GM23338 (cell line): ENCODE measurements around the gene CEP170B. TPM values are rescaled to one million over a fixed set of nuclear protein-coding genes. Genes with fewer than 3 reads are reported as not detected.

Experiments used
- ATAC-seq: fragments of 200-7000 bp; cut with Tn5 transposase; 3 replicates; pipeline ENCODE4 v1.9.1; 2020
- DNase-seq: peaks from one replicate; pipeline ENCODE4 v3.0.0-alpha.2; 2015; ENCODE audit warnings: low spot score
- H2AFZ ChIP-seq: fragments of 200-600 bp; sonication (generic); 2 replicates; pipeline ENCODE4 v1.8.0; 2016; ENCODE audit warnings: antibody characterized with exemption, mild to moderate bottlenecking, moderate library complexity
- H3F3A ChIP-seq: fragments of 200-600 bp; sonication (generic); replicated peaks from 2 replicates; pipeline ENCODE4 v1.8.0; 2017; ENCODE audit warnings: antibody characterized with exemption, mixed run types, low read depth
- H3K27ac ChIP-seq: fragments of 200-600 bp; sonication (generic); 2 replicates; pipeline ENCODE4 v1.6.1; 2016; ENCODE audit warnings: low read depth
- H3K27me3 ChIP-seq: fragments of 200-600 bp; sonication (generic); 2 replicates; pipeline ENCODE4 v1.8.0; 2016; ENCODE audit warnings: mild to moderate bottlenecking, mixed run types, moderate library complexity; ENCODE audit not compliant: insufficient read depth
- H3K36me3 ChIP-seq: fragments of 200-600 bp; sonication (generic); 2 replicates; pipeline ENCODE4 v1.8.0; 2016; ENCODE audit warnings: mild to moderate bottlenecking; ENCODE audit not compliant: insufficient read depth
- H3K4me1 ChIP-seq: fragments of 200-600 bp; sonication (generic); 2 replicates; pipeline ENCODE4 v1.8.0; 2016; ENCODE audit warnings: mild to moderate bottlenecking, moderate library complexity; ENCODE audit not compliant: insufficient read depth
- H3K4me2 ChIP-seq: fragments of 200-600 bp; sonication (generic); 2 replicates; pipeline ENCODE4 v1.7.1; 2017; ENCODE audit warnings: mixed run types
- H3K4me3 ChIP-seq: fragments of 200-600 bp; sonication (generic); 2 replicates; pipeline ENCODE4 v1.6.1; 2016; ENCODE audit warnings: mixed run types
- H3K79me2 ChIP-seq: fragments of 200-600 bp; sonication (generic); replicated peaks from 2 replicates; pipeline ENCODE4 v1.8.0; 2017; ENCODE audit warnings: mild to moderate bottlenecking; ENCODE audit not compliant: insufficient read depth
- H3K9me2 ChIP-seq: fragments of 200-600 bp; sonication (generic); 2 replicates; pipeline ENCODE4 v1.8.0; 2017; ENCODE audit not compliant: insufficient read depth
- H4K20me1 ChIP-seq: fragments of 200-600 bp; sonication (generic); replicated peaks from 2 replicates; pipeline ENCODE4 v1.8.0; 2017; ENCODE audit warnings: mild to moderate bottlenecking; ENCODE audit not compliant: insufficient read depth
- H3K27ac Mint-ChIP-seq: 2 replicates; pipeline ENCODE4 v1.8.0; 2020; ENCODE audit warnings: inconsistent platforms, mild to moderate bottlenecking, moderate library complexity, mixed read lengths
- H3K27me3 Mint-ChIP-seq: 3 replicates; pipeline ENCODE4 v1.8.0; 2022; ENCODE audit warnings: low read depth, mild to moderate bottlenecking, moderate library complexity, mixed read lengths, inconsistent platforms; ENCODE audit not compliant: insufficient read depth, poor library complexity
- H3K36me3 Mint-ChIP-seq: 3 replicates; pipeline ENCODE4 v1.8.0; 2021; ENCODE audit warnings: low read depth, mild to moderate bottlenecking, inconsistent platforms, moderate library complexity, mixed read lengths
- H3K4me1 Mint-ChIP-seq: 3 replicates; pipeline ENCODE4 v1.8.0; 2020; ENCODE audit warnings: mild to moderate bottlenecking, inconsistent platforms, mixed read lengths
- H3K4me3 Mint-ChIP-seq: 3 replicates; pipeline ENCODE4 v1.8.0; 2021; ENCODE audit warnings: moderate library complexity, mild to moderate bottlenecking, inconsistent platforms, mixed read lengths
- H3K9me3 Mint-ChIP-seq: 3 replicates; pipeline ENCODE4 v1.8.0; 2020; ENCODE audit warnings: moderate library complexity, mild to moderate bottlenecking, inconsistent platforms, mixed read lengths
- CREB1 ChIP-seq: fragments of 250-450 bp; sonication (Bioruptor Pico); IDR thresholded peaks from 2 replicates; pipeline ENCODE4 v1.5.0; 2020; ENCODE audit warnings: low read depth, mild to moderate bottlenecking, moderate library complexity
- EZH2 ChIP-seq: fragments of 200-600 bp; sonication (generic); IDR thresholded peaks from one replicate; pipeline ENCODE4 v1.8.0; 2017; ENCODE audit warnings: antibody characterized with exemption, mild to moderate bottlenecking, low read depth; ENCODE audit not compliant: unreplicated experiment
- EZH2phosphoT487 ChIP-seq: fragments of 200-600 bp; sonication (generic); IDR thresholded peaks from one replicate; pipeline ENCODE4 v1.8.1; 2018; ENCODE audit warnings: antibody characterized with exemption; ENCODE audit not compliant: unreplicated experiment
- JUNB ChIP-seq: IDR thresholded peaks from one replicate; pipeline ENCODE4 v1.6.1; 2016; ENCODE audit warnings: antibody characterized with exemption; ENCODE audit not compliant: unreplicated experiment
- NANOG ChIP-seq: IDR thresholded peaks from 2 replicates; pipeline ENCODE4 v1.6.1; 2016; ENCODE audit warnings: antibody characterized with exemption, borderline replicate concordance
- STAT1 ChIP-seq: IDR thresholded peaks from one replicate; pipeline ENCODE4 v1.6.1; 2016; ENCODE audit warnings: antibody characterized with exemption; ENCODE audit not compliant: unreplicated experiment
- ZNF331 ChIP-seq: fragments of 250-450 bp; sonication (Bioruptor Pico); IDR thresholded peaks from 2 replicates; pipeline ENCODE4 v1.5.0; 2020; ENCODE audit warnings: low read depth, mild to moderate bottlenecking, moderate library complexity
- ZNF462 ChIP-seq: fragments of 250-450 bp; sonication (Bioruptor Pico); IDR thresholded peaks from 2 replicates; pipeline ENCODE4 v1.5.0; 2020; ENCODE audit warnings: mild to moderate bottlenecking, moderate library complexity
- polyA plus RNA-seq: library from polyadenylated mRNA; unstranded; fragments of >200 nt; fragmentation: Nextera tagmentation; extraction: Ambion mirVana; gene quantifications from 2 replicates; pipeline ENCODE4 v1.2.1, GENCODE V29; 2016
- total RNA-seq: library from RNA; depleted of rRNA; stranded (reverse); fragments of >200 nt; shearing (Covaris generic); gene quantifications from 2 replicates; pipeline ENCODE4 v1.2.3, GENCODE V29; 2014
- TF ChIP-seq, protein P1 (sequence below): IDR thresholded peaks from 2 replicates; pipeline ENCODE4 v1.6.1; 2016; ENCODE audit warnings: antibody characterized with exemption
- TF ChIP-seq, protein P2 (sequence below): IDR thresholded peaks from one replicate; pipeline ENCODE4 v1.6.1; 2018; ENCODE audit warnings: antibody characterized with exemption; ENCODE audit not compliant: unreplicated experiment

CEP170B gene
- total and polyA plus RNA-seq, 2 experiments from 2014 or later, result 4.6 to 37.1 TPM

DNA sequence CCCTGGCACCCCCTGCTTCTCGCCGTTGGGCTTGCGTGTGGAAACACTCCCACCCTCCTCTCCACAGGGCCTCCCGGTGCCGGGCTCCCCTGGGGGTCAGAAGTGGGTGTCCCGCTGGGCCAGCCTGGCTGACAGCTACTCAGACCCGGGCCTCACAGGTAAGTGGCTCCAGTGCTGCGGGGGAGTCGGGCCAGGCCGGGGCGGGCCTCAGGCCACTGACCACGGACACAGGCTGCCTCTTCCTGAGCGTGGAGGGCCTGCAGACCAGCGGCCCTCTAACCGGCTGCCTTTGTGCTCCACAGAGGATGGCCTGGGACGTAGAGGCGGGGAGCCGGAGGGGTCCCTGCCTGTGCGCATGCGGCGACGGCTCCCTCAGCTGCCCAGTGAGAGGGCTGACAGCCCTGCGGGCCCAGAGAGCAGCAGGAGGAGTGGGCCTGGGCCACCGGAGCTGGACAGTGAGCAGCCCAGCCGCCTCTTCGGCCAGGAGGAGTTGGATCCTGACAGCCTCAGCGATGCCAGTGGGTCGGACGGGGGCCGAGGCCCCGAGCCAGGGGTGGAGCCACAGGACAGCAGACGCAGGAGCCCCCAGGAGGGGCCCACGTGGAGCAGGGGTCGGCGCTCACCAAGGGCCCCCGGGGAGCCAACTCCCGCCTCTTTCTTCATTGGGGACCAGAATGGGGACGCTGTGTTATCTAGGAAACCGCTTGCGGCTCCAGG is 21.1 kb downstream of the CEP170B start:
- Histone ChIP-seq H3K4me1 (no peaks in the 10 kb centered on the region), H3K36me3 (no peaks in the 10 kb centered on the region), H3K27ac (no peak overlapping the region), H3K4me3 (no peak overlapping the region), H3K9me2 (no peaks in the 10 kb centered on the region), H3K79me2 (no peaks in the 10 kb centered on the region), H3K27me3 (no peaks in the 10 kb centered on the region), H4K20me1 (no peaks in the 10 kb centered on the region), H3F3A (no peaks in the 10 kb centered on the region), H3K4me2 (no peak overlapping the region), H2AFZ (no peak overlapping the region)
- Mint-ChIP-seq H3K27ac (no peak overlapping the region), H3K27me3 (no peaks in the 10 kb centered on the region), H3K9me3 (no peaks in the 10 kb centered on the region), H3K36me3 (no peaks in the 10 kb centered on the region), H3K4me3 (no peak overlapping the region), H3K4me1 (no peaks in the 10 kb centered on the region)
- no peak for ATAC-seq
- TF ChIP-seq, protein P1, sequence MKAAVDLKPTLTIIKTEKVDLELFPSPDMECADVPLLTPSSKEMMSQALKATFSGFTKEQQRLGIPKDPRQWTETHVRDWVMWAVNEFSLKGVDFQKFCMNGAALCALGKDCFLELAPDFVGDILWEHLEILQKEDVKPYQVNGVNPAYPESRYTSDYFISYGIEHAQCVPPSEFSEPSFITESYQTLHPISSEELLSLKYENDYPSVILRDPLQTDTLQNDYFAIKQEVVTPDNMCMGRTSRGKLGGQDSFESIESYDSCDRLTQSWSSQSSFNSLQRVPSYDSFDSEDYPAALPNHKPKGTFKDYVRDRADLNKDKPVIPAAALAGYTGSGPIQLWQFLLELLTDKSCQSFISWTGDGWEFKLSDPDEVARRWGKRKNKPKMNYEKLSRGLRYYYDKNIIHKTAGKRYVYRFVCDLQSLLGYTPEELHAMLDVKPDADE, result no peak
- TF ChIP-seq EZH2phosphoT487, result no peak
- no peak for TF ChIP-seq CREB1 (CRISPR knock-in tag)
- TF ChIP-seq, protein P2, sequence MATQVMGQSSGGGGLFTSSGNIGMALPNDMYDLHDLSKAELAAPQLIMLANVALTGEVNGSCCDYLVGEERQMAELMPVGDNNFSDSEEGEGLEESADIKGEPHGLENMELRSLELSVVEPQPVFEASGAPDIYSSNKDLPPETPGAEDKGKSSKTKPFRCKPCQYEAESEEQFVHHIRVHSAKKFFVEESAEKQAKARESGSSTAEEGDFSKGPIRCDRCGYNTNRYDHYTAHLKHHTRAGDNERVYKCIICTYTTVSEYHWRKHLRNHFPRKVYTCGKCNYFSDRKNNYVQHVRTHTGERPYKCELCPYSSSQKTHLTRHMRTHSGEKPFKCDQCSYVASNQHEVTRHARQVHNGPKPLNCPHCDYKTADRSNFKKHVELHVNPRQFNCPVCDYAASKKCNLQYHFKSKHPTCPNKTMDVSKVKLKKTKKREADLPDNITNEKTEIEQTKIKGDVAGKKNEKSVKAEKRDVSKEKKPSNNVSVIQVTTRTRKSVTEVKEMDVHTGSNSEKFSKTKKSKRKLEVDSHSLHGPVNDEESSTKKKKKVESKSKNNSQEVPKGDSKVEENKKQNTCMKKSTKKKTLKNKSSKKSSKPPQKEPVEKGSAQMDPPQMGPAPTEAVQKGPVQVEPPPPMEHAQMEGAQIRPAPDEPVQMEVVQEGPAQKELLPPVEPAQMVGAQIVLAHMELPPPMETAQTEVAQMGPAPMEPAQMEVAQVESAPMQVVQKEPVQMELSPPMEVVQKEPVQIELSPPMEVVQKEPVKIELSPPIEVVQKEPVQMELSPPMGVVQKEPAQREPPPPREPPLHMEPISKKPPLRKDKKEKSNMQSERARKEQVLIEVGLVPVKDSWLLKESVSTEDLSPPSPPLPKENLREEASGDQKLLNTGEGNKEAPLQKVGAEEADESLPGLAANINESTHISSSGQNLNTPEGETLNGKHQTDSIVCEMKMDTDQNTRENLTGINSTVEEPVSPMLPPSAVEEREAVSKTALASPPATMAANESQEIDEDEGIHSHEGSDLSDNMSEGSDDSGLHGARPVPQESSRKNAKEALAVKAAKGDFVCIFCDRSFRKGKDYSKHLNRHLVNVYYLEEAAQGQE, result no peak
- TF ChIP-seq STAT1, result no peak
- TF ChIP-seq NANOG, result no peak
- TF ChIP-seq ZNF462 (CRISPR knock-in tag), result no peak
- TF ChIP-seq EZH2, result no peak
- no peak for TF ChIP-seq JUNB
- no peak for TF ChIP-seq ZNF331 (CRISPR knock-in tag)
- DNase-seq, result no peak
